Smooth muscle cell (in vitro differentiated cells): ENCODE results near the gene SLC6A19. TPM values are rescaled to one million over a fixed set of nuclear protein-coding genes. Genes with fewer than 3 reads are reported as not detected.

ENCODE experiments used
- DNase-seq: peaks from one replicate; lab custom pipeline; 2025; ENCODE audit not compliant: unreplicated experiment; lab: John Stamatoyannopoulos, UW
- H2AFZ ChIP-seq: fragments of 200-600 bp; sonication (generic); 2 replicates; pipeline ENCODE4 v1.6.0; 2016; ENCODE audit warnings: antibody characterized with exemption, low read depth, mild to moderate bottlenecking
- H3F3A ChIP-seq: fragments of 200-600 bp; sonication (generic); 2 replicates; pipeline ENCODE4 v1.6.0; 2017; ENCODE audit warnings: antibody characterized with exemption, low read depth
- H3K27ac ChIP-seq: fragments of 200-600 bp; sonication (generic); 2 replicates; pipeline ENCODE4 v1.5.1; 2016; ENCODE audit warnings: low read depth, mild to moderate bottlenecking
- H3K27me3 ChIP-seq: fragments of 200-600 bp; sonication (generic); 2 replicates; pipeline ENCODE4 v1.6.1; 2016; ENCODE audit warnings: low read depth, mild to moderate bottlenecking
- H3K36me3 ChIP-seq: fragments of 200-600 bp; sonication (generic); 2 replicates; pipeline ENCODE4 v1.5.1; 2016; ENCODE audit warnings: low read depth
- H3K4me1 ChIP-seq: fragments of 200-600 bp; sonication (generic); 2 replicates; pipeline ENCODE4 v1.5.1; 2016; ENCODE audit warnings: low read depth
- H3K4me2 ChIP-seq: fragments of 200-600 bp; sonication (generic); 2 replicates; pipeline ENCODE4 v1.6.0; 2016; ENCODE audit warnings: mild to moderate bottlenecking
- H3K4me3 ChIP-seq: fragments of 200-600 bp; sonication (generic); 2 replicates; pipeline ENCODE4 v1.5.1; 2016; ENCODE audit warnings: mild to moderate bottlenecking
- H3K79me2 ChIP-seq: fragments of 200-600 bp; sonication (generic); 2 replicates; pipeline ENCODE4 v1.6.0; 2016; ENCODE audit warnings: low read depth, mild to moderate bottlenecking
- H3K9ac ChIP-seq: fragments of 200-600 bp; sonication (generic); 2 replicates; pipeline ENCODE4 v1.6.0; 2016; ENCODE audit warnings: low read depth
- H3K9me3 ChIP-seq: fragments of 200-600 bp; sonication (generic); replicated peaks from 2 replicates; pipeline ENCODE4 v1.5.1; 2016; ENCODE audit warnings: low read depth
- H4K20me1 ChIP-seq: fragments of 200-600 bp; sonication (generic); 2 replicates; pipeline ENCODE4 v1.6.0; 2016; ENCODE audit warnings: low read depth
- WGBS: methylation state at CpG from one replicate; pipeline ENCODE4 v1.1.7; 2016; ENCODE audit warnings: low lambda C conversion rate; 5-methylcytosine and 5-hydroxymethylcytosine counted together
- polyA plus RNA-seq: library from polyadenylated mRNA; unstranded; fragments of >200 nt; fragmentation: Nextera tagmentation; extraction: Ambion mirVana; gene quantifications from 2 replicates; pipeline ENCODE4 v1.2.1, GENCODE V29; 2016
- total RNA-seq: library from RNA; depleted of rRNA; stranded (reverse); fragments of >200 nt; gene quantifications from 2 replicates; pipeline ENCODE4 v1.2.3, GENCODE V29; 2014
- TF ChIP-seq, protein P1 (sequence below): fragments of 200-600 bp; sonication (generic); IDR thresholded peaks from 2 replicates; pipeline ENCODE4 v1.5.1; 2017; ENCODE audit warnings: borderline replicate concordance, mild to moderate bottlenecking, antibody characterized with exemption; ENCODE audit not compliant: insufficient read depth, poor library complexity, severe bottlenecking

SLC6A19 gene
- total and polyA plus RNA-seq, 2 experiments from 2014 or later = not detected

GRCh38 chr5:1163366-1163765 is 38.0 kb upstream of the SLC6A19 start:
- no peak overlapping the region for H3K27ac ChIP-seq
- H3K4me2 ChIP-seq = no peak overlapping the region
- DNase-seq = no peak
- H4K20me1 ChIP-seq = no peaks in the 10 kb centered on the region
- no peaks in the 10 kb centered on the region for H3K4me1 ChIP-seq
- H3K36me3 ChIP-seq = no peaks in the 10 kb centered on the region
- H3K79me2 ChIP-seq = no peaks in the 10 kb centered on the region
- 91% methylated on average over 12 of the region's 12 CpGs for WGBS
- TF ChIP-seq, protein P1, sequence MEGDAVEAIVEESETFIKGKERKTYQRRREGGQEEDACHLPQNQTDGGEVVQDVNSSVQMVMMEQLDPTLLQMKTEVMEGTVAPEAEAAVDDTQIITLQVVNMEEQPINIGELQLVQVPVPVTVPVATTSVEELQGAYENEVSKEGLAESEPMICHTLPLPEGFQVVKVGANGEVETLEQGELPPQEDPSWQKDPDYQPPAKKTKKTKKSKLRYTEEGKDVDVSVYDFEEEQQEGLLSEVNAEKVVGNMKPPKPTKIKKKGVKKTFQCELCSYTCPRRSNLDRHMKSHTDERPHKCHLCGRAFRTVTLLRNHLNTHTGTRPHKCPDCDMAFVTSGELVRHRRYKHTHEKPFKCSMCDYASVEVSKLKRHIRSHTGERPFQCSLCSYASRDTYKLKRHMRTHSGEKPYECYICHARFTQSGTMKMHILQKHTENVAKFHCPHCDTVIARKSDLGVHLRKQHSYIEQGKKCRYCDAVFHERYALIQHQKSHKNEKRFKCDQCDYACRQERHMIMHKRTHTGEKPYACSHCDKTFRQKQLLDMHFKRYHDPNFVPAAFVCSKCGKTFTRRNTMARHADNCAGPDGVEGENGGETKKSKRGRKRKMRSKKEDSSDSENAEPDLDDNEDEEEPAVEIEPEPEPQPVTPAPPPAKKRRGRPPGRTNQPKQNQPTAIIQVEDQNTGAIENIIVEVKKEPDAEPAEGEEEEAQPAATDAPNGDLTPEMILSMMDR = no peak
- H3K9me3 ChIP-seq = no peaks in the 10 kb centered on the region
- no peaks in the 10 kb centered on the region for H3F3A ChIP-seq
- no peak overlapping the region for H2AFZ ChIP-seq
- no peak overlapping the region for H3K4me3 ChIP-seq
- no peak overlapping the region for H3K9ac ChIP-seq
- H3K27me3 ChIP-seq = peaks cover 9% of the 10 kb centered on the region

DNA sequence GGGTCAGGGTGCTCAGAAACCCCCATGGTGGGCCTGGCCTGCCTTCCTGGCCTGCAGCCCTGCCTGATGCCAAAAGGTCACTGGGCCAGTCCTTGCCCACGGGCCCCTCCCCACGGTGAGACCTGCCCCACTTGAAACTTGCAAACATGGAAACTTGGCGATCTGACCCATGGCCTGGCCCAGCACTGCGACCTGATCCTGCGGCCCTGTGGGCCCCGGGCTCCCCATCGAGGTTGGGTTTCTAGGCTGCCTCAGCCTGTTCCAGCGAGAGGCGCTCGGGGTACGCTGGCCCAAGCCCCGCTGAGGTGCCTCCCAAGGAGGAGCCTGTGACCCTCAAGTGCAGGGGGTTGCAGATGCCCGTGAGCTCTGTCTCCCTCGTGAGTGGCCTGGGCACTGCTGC is 37.5 kb upstream of the SLC6A19 start:
- DNase-seq = no peak
- Histone ChIP-seq H3K9ac (no peak overlapping the region), H3F3A (no peaks in the 10 kb centered on the region), H3K9me3 (no peaks in the 10 kb centered on the region), H3K27me3 (peaks cover 4% of the 10 kb centered on the region), H3K79me2 (no peaks in the 10 kb centered on the region), H3K4me1 (no peaks in the 10 kb centered on the region), H2AFZ (no peak overlapping the region), H4K20me1 (no peaks in the 10 kb centered on the region), H3K27ac (no peak overlapping the region), H3K4me2 (no peak overlapping the region), H3K4me3 (no peak overlapping the region), H3K36me3 (no peaks in the 10 kb centered on the region)
- TF ChIP-seq, protein P1 = no peak
- 85% methylated on average over 14 of the region's 14 CpGs for WGBS

DNA sequence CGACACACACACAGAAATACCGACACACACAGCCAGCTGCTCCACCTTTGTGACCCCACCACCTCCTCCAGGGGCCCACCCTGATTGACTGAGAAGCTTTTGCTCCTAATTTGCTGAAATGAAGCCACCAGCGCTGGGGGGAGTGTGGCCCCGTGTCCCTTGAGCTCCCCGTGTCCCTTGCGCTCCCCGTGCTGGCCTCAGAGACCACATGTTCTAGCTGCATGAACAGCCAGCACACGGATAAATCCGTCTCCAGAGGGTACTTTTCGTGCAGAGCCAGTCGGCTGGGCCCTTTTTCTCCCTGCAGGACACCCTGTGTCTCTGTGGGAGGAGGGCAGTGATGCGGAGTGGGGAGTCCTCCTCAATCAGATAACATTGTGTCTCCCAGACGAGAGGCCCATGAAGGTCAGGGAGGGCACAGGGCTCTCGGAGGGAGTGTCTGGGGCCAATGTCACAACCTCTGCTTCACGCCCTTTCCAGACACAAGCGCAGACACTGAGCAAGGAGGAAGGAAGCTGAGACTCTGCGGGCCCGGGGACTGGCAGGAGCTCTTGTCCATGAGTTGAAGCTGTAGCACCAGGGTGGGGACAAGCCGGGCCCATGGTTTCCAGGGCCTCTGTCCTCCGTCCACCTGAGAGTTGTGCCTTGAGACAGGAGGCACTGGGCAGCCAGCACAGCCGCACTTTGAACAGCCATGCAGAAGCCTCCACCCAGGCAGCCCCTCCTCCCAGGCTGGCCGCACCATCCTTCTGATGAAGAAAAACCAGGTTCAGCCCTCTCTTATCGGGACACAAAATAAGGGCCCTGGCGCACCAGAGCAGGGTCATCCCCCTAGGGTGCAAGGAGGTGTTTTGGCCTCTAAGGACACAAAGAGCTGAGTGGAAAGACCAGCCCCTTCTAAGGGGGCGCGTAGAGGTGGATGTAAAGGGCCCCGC is 36.4 kb upstream of the SLC6A19 start:
- H3K36me3 ChIP-seq = no peaks in the 10 kb centered on the region
- no peaks in the 10 kb centered on the region for H3K9me3 ChIP-seq
- no peaks in the 10 kb centered on the region for H4K20me1 ChIP-seq
- H3K9ac ChIP-seq = no peak overlapping the region
- H3K4me2 ChIP-seq = no peak overlapping the region
- no peaks in the 10 kb centered on the region for H3K27me3 ChIP-seq
- no peaks in the 10 kb centered on the region for H3K4me1 ChIP-seq
- TF ChIP-seq, protein P1 = no peak
- H3K79me2 ChIP-seq = no peaks in the 10 kb centered on the region
- no peak for DNase-seq
- H3K27ac ChIP-seq = no peak overlapping the region
- no peak overlapping the region for H2AFZ ChIP-seq
- no peaks in the 10 kb centered on the region for H3F3A ChIP-seq
- H3K4me3 ChIP-seq = no peak overlapping the region
- WGBS = 84% methylated on average over 27 of the region's 27 CpGs

DNA sequence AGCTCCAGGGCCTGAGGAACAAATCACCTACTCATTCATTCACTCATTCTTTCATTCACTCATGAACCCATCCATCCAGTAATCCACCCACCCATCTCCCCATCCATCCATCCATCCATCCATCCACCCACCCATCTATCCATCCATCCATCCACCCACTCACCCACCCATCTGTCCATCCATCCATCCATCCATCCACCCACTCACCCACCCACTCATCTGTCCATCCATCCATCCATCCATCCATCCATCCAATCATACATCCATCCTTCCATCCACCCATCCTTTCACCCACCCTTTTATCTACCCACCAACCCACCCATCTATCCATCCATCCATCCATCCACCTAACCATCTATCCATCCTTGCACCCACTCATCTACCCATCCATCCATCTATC is 35.5 kb upstream of the SLC6A19 start:
- no peak overlapping the region for H3K27ac ChIP-seq
- no peak overlapping the region for H3K4me3 ChIP-seq

More for the DNA sequence above, 35.5 kb upstream of the SLC6A19 start:
- TF ChIP-seq, protein P1 = no peak
- DNase-seq = no peak
- Histone ChIP-seq H3K36me3 (no peaks in the 10 kb centered on the region), H3K9ac (no peak overlapping the region), H2AFZ (no peak overlapping the region), H3K9me3 (no peaks in the 10 kb centered on the region), H3K4me1 (no peaks in the 10 kb centered on the region), H4K20me1 (no peaks in the 10 kb centered on the region), H3K27me3 (no peaks in the 10 kb centered on the region), H3K4me2 (no peak overlapping the region), H3K79me2 (no peaks in the 10 kb centered on the region), H3F3A (no peaks in the 10 kb centered on the region)
